D721Med (cell line): Measurements from ENCODE around the gene CD44.

Source experiments
- DNase-seq: peaks from one replicate; pipeline ENCODE4 v3.0.0; 2011; ENCODE audit warnings: low spot score; ENCODE audit not compliant: insufficient read length
- FAIRE-seq: peaks from 2 replicates; lab custom pipeline; 2011; peaks lifted over from hg19 to GRCh38; lab: Jason Lieb, UNC
- TF ChIP-seq, protein P1 (sequence below): IDR thresholded peaks from 2 replicates; pipeline ENCODE4 v1.5.1; 2012; ENCODE audit warnings: mild to moderate bottlenecking, control low read depth; ENCODE audit not compliant: insufficient read depth; ENCODE audit errors: missing control alignments

CD44 gene

DNA sequence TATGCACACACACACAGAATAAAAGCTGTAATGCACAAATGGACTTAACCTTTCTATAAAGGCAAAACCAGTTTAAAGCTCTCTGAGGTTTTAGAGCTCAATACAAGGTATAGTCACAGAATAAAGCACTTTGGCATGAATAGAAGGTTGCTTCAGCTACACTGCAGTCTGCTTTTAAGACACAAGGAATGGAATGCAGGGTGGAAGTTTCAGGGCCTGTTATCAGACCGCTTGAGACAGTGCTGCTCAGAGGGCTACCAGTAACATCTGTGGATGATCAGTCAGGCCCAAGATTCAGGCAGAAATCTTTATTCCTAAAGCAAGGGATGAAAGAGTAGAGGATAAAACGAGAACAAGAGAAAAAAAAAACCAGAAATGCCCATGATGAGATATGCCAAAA, 46.7 kb downstream of the CD44 start:
- DNase-seq (no peak), FAIRE-seq (no peak)
- TF ChIP-seq, protein P1, sequence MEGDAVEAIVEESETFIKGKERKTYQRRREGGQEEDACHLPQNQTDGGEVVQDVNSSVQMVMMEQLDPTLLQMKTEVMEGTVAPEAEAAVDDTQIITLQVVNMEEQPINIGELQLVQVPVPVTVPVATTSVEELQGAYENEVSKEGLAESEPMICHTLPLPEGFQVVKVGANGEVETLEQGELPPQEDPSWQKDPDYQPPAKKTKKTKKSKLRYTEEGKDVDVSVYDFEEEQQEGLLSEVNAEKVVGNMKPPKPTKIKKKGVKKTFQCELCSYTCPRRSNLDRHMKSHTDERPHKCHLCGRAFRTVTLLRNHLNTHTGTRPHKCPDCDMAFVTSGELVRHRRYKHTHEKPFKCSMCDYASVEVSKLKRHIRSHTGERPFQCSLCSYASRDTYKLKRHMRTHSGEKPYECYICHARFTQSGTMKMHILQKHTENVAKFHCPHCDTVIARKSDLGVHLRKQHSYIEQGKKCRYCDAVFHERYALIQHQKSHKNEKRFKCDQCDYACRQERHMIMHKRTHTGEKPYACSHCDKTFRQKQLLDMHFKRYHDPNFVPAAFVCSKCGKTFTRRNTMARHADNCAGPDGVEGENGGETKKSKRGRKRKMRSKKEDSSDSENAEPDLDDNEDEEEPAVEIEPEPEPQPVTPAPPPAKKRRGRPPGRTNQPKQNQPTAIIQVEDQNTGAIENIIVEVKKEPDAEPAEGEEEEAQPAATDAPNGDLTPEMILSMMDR = no peak

DNA sequence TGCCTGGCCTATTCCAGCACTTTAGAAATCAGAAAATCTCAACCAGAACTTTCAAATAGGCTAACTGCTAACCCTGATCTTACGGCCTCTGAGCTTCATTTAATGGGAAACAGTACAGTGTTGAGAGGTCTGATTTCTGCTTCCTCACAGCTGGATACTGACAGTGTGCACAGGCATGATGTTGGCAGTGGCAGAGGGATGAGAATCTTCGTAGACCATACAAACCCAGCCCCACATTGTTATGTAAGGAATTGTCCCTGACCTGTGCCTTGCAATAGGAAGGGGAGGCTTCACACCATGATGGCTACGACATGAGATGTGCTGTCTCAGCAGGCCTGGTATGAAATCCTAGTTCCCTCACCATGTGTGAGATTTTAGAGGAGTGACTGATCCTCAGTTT, 49.0 kb downstream of the CD44 start:
- TF ChIP-seq, protein P1 = no peak
- no peak for FAIRE-seq
- DNase-seq = no peak

DNA sequence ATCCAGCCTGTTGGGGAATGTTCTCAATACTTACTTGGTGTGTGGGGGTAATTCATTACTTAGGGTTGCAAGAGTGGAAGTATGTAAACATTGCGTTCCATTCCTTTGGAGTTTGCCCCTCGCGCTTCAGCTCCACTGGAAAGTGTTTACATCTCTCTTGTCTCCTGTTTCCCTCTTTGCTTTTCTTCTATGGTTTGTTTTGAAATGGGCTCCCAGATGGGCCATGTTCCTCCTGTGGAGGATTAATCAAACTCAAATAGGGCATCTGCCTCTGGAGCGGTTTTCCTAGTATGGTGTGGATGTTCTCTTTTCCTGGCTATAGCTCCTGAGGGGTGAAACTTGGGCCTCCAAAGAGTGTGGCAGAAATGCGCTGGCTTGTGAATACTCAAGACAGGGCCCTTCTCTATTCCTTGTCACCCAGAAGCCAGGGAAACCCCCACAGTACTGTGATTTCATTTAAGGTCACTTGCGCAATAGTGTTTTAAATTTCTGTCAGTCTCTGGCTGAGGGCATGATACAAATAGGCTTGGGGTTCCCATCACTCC, 51.9 kb downstream of the CD44 start:
- FAIRE-seq (no peak), DNase-seq (no peak)
- TF ChIP-seq, protein P1 = no peak

DNA sequence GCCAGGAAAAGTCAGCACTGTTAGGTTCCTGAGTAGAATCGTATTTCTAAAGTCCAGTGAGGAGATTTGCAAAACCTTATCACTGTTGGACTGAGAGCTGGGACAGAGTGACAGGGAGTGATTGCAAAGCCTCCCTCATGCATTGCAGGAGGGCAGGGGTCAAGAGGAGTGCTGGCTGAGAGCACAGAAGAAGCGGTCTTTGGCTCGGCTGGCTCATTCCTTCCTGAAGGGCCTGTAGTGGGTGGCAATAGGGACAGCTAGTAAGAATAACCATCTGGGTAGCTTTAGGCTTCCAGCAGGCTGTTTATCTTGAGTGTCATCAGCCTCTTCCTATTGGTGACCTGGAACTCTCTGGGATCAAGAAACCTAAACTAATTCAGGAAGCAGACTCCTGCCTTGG, 53.4 kb downstream of the CD44 start:
- TF ChIP-seq, protein P1 = no peak
- DNase-seq (no peak), FAIRE-seq (no peak)

DNA sequence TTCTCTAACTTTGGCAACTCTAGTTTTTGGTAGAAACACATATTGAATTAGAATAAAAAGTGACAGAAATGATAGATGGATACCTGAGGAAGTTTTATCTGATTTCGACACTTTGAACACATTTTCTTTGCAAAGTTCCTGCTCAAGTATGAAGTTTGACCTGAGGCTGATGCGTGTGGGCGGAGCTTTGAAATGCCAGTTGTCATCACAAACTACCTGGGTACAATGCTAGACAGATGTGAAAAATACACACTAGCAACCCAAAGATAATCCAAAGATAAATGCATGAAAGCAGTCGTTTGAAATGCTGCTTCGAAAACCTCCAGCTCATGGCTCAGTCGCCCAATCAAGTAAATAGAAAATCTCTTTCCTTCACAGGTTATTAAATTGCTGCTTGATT, 54.8 kb downstream of the CD44 start:
- no peak for FAIRE-seq
- TF ChIP-seq, protein P1 = no peak
- no peak for DNase-seq

DNA sequence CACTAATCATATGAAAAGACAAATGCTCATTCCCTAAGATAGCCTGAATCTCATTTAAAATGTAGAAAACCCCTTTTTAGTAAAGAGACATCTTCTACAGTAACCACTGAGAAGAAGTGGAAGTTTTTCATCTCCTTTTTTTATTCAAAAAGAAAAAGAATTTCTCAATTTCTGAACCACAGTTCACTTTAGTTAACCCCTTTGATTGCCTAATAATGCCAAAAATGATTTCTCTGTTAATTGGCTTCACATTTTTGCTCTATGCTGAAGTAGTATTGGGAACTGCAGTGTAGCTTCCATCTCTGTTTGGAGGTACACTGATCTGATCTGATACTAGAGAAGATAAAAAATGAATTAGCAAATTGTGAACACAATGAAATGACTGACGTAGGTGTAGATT, 58.3 kb downstream of the CD44 start:
- FAIRE-seq = no peak
- TF ChIP-seq, protein P1 = no peak
- no peak for DNase-seq

DNA sequence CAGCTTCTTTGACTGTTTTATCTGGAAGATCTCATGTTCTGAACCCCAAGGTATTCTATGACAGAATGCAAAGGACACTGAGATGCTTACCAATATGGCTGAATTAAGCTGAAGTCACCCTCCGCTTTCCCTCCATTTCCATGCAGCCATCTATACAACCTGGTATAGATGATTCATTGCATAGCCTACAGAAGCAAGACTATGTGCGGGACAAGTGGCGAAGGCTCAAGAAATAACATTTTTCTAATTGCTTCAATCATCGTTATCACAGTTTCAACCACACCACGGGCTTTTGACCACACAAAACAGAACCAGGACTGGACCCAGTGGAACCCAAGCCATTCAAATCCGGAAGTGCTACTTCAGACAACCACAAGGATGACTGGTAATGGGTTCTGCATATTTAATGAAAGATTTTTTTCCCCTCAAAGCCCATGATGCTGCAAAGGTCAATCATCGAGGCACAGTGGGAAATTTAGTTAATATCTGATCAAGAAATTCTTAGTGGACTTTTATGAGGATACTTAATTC, 61.9 kb downstream of the CD44 start:
- no peak for FAIRE-seq
- DNase-seq = no peak
- TF ChIP-seq, protein P1 = no peak
